ENCODE measurements around the gene HBP1.
"Not testable (repeated sequence)": the region's sequence is repeated elsewhere in the genome, so short reads cannot be mapped to it uniquely, and the experiment has no call there.

Gene HBP1

GRCh38 chr7:107181172-107181571 is 12.4 kb downstream of the HBP1 start:
- no peak for DNase-seq (ENCODE audit: low read depth in 2 of 2)

GRCh38 chr7:107185716-107186115 is 16.9 kb downstream of the HBP1 start:
- no peak for DNase-seq (ENCODE audit: low read depth in 2 of 2)

DNA sequence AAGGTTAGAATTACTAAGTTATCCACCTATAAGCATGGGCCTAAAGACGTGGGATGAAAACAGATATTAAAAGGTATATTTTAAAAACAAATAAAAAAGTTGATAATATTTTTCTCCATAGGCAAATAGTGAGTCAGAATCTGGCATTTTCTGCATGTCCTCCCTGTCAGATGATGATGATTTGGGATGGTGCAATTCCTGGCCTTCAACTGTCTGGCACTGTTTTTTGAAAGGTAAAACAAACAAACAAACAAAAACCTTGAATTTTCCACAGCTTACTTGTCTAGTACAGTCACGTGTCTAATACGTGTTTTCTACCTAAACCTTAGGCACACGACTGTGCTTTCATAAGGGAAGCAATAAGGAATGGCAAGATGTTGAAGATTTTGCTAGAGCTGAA is 17.4 kb downstream of the HBP1 start:
- DNase-seq (ENCODE audit: low read depth in 2 of 2) = no peak

- DNase-seq (ENCODE audit: low read depth in 2 of 2) = no peak
These were observed 19.0 kb downstream of the HBP1 start for GRCh38 chr7:107187774-107188173.

GRCh38 chr7:107190090-107190489 is 21.3 kb downstream of the HBP1 start:
- no peak for DNase-seq (ENCODE audit: low read depth in 2 of 2)

GRCh38 chr7:107194052-107194451 is 25.2 kb downstream of the HBP1 start:
- no peak for DNase-seq (ENCODE audit: low read depth in 2 of 2)

GRCh38 chr7:107196834-107197610 is 28.2 kb downstream of the HBP1 start:
- DNase-seq (ENCODE audit: low read depth in 2 of 2) = no peak

DNA sequence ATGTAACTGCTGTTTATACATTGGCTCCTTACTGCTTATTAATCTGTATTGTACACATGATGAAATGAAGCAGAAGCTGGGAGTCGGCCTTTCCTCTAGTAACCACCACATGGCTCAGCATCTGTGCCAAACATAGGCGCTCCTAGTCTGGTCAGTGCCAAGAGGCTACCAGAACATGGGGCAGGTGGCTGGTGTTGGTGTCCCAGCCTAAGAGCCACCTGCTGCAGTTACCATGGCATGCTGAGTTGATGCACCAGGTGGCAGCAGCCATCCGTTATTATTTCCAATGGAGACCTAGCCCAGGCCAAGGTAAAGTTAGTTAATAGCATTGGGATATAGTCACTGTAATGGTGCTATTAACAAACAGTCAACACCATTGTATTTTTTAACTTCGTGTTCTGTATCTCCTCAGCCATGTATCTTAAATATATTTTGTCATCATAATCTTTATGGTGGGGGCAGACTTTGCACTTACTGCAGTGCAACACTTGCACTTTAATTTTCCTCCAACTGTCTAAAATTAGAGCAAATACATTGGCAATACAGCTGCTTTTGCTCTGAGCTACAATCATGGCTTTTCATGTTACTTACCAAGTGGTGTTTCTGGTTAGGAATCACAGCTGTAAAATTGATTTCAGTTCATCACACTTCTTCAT is 33.1 kb downstream of the HBP1 start:
- DNase-seq (ENCODE audit: low read depth in 2 of 2) = no peak

GRCh38 chr7:107203607-107204006 is 34.8 kb downstream of the HBP1 start:
- no peak for DNase-seq (ENCODE audit: low read depth in 2 of 2)

GRCh38 chr7:107206136-107206535 is 37.3 kb downstream of the HBP1 start:
- no peak for DNase-seq (ENCODE audit: low read depth in 2 of 2)

DNA sequence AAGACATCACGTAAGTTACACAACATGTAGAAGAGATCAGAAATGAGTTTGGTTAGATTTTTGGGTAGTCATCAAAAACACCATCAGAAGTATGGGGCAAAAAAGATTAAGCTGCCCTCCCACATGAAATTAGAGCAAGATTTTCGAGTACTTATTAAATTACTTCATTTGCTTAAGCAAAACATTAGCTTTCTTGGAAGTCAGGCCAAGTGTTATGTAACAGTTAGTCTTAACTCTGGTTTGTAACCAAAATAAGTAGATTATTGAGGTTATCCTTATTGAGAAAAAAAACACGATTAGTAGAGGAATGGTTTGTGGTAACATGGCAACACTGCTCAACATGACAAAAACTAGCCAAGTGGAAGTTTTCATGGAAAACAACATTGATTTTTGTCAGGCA is 37.9 kb downstream of the HBP1 start:
- DNase-seq (ENCODE audit: low read depth in 2 of 2) = no peak

DNA sequence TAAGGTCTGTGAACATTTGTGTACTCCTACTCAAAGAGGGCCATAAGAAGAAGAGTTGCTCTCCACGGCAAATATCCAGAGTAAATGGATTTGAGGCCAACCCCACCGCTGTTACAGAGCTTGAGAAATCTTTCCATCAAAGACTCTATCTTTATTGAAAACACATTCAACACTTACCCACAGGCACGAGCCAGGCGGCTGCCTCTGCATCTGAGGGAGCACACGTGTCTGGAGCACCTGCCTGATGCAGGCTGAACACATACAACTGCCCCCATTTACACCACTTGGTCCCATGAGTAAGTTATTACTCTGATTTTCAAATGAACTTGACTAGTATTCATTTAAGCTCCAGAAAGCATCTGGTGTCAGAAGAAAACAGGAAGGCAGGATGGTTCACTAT is 38.7 kb downstream of the HBP1 start:
- DNase-seq (ENCODE audit: low read depth in 2 of 2) = no peak

DNA sequence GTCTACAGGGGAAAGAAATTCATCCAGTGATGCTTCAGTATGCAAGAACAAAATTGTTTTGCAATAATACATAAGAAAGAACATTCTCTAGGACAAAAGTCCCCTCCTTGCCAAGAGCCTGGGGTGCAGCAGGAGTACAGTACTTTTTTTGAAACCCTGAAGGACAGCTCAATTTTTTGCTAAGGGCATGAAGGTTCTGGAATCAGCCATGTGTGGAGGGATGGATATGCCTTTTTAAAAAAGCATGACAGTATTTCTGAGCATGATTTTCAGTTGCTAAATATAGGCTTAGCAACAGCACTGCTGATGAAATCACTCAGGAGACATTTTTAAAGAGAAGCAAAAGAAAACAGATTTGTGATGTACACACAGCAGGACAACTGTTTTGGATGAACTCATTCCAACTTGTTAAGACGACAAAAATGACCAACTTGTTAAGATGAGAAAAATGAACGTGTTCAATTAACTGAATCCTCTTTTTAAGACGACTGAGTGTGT is 39.3 kb downstream of the HBP1 start:
- no peak for DNase-seq (ENCODE audit: low read depth in 2 of 2)

DNA sequence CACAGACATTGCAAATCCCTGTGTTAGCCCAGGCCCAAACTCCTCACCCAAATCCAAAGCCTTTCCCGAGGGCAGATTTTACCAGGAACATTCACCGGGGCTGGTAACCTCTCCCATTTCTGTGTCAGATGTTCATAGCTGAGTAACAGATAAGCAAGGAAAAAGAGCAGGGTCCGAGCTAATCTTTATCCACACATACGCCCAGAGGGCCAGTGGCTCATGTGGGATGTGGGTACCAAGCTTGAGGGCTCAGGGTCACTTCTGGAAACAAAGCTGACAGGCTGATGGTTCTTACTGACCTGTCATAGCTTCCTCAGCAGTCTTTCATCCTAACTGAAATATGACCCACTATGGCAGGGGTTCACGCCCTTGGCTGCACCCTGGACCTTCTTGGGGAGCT is 39.8 kb downstream of the HBP1 start:
- no peak for DNase-seq (ENCODE audit: low read depth in 2 of 2)

GRCh38 chr7:107209565-107209964 is 40.8 kb downstream of the HBP1 start:
- DNase-seq (ENCODE audit: low read depth in 2 of 2) = no peak

DNA sequence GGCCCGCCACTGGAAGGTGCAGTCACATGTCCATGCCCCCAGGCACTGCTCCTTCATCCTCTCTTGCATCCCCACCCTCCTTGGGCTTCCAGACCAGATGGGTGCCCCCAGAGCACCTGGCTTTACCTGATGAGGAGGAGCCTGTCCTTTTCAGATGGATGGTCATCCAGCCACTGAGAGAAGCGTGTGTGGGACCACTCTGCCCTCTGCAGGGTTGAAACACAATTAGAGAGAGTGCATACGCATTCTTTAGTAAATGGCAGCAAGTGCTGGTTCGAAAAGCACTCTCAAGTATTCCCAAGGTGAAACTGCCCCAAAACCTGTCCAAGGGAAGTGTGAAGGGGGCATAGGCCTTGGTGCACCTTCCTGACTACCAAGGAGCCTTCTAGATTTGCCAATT is 41.6 kb downstream of the HBP1 start:
- DNase-seq (ENCODE audit: low read depth in 2 of 2) = no peak

DNA sequence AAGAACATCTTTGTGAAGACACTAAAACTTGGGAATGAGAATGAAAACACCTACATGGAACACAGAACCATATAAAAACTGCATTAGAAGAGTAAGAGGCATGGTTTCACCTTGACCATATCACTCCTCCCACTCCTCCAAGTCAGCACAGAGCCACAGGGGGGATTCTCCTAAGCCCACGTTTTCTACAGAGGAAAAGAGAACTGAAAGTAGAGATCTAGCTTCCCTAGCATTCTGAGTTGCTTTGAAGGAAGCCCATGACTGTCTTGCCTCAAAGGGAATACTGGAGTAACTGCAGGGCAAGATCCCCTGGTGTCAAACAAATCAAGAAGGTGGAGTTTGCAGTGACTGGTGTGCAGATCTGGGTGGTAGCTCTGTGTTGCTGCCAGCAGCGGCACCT is 43.9 kb downstream of the HBP1 start:
- DNase-seq (ENCODE audit: low read depth in 2 of 2) = no peak

GRCh38 chr7:107213193-107213788 is 44.5 kb downstream of the HBP1 start:
- DNase-seq (ENCODE audit: low read depth in 2 of 2) = no peak

GRCh38 chr7:107213945-107214344 is 45.1 kb downstream of the HBP1 start:
- DNase-seq (ENCODE audit: low read depth in 2 of 2) = no peak

DNA sequence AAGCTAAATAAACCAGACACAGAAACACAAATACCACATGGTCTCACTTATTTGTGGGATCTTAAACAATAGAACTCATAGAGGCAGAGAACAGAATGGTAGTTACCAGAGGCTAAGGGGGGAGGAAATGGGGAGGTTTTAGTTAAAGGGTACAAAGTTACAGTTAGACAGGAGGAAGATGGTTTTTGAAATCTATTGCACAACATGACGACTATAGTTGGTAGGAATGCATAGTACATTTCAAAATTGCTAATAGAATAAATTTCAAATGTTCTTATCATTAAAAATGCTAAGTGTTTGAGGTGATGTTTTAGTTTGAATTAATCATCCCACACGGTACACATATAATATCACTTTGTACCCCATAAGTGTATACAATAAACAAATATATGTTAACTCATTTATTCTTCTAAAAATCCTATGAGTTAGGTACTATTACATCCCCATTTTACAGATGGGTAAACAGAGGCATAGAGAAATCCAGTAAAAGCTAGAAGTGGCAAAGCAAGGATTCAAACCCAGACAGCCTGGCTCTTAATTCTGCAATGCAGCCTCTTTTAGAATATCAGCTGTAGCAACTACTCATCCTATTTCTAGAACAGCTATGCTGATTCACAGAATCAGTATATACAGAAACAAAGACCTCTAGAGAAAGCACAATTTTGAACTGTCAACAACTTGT is 50.9 kb downstream of the HBP1 start:
- DNase-seq (ENCODE audit: low read depth in 2 of 2) = no peak

GRCh38 chr7:107220356-107220755 is 51.6 kb downstream of the HBP1 start:
- no peak for DNase-seq (ENCODE audit: low read depth in 2 of 2)

DNA sequence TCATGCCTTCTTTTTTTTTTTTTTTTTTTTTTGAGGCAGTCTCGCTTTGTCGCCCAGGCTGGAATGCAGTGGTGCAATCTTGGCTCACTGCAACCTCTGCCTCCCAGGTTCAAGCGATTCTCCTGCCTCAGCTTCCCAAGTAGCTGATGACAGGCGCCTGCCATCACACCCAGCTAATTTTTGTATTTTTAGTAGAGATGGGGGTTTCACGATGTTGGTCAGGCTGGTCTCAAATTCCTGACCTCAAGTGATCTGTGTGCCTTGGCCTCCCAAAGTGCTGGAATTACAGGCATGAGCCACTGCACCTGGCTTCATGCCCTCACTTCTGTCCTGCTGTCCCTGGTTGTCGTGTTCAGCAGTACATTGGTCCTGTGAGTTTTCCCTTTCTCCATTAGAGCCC is 52.0 kb downstream of the HBP1 start:
- not testable (repeated sequence) for DNase-seq (ENCODE audit: low read depth in 2 of 2)
